Esophagus muscularis mucosa (tissue), 4 donors: Measurements from ENCODE around the gene NEK4. TPM values are rescaled to one million over a fixed set of nuclear protein-coding genes. Genes with fewer than 3 reads are reported as not detected.

Experiments used
- DNase-seq: peaks from one replicate; pipeline ENCODE4 v3.0.0-alpha.2; 2017; ENCODE audit errors: extremely low spot score
- H3K27ac ChIP-seq, 4 donors: fragments of 200-600 bp; sonication (generic); replicated peaks in 1 of 4; 1 replicate in 3 of 4; 2 replicates in 1 of 4; pipeline ENCODE4 v1.5.1; 2016 to 2019; ENCODE audit warnings: mild to moderate bottlenecking in 1 of 4
- H3K27me3 ChIP-seq, 4 donors: fragments of 200-600 bp; sonication (generic); one replicate each; pipeline versions ENCODE4 v1.5.1 to v1.6.0; 2016 to 2019
- H3K36me3 ChIP-seq, 4 donors: fragments of 200-600 bp; sonication (generic); one replicate each; pipeline ENCODE4 v1.5.1; 2016 to 2019
- H3K4me1 ChIP-seq, 4 donors: fragments of 200-600 bp; sonication (generic); one replicate each; pipeline ENCODE4 v1.5.1; 2016 to 2019
- H3K4me3 ChIP-seq, 4 donors: fragments of 200-600 bp; sonication (generic); 1 replicate in 2 of 4; 2 replicates in 2 of 4; pipeline ENCODE4 v1.5.1; 2016 to 2019; ENCODE audit warnings: mild to moderate bottlenecking in 4 of 4, moderate library complexity in 1 of 4
- H3K9me3 ChIP-seq, 4 donors: fragments of 200-600 bp; sonication (generic); 1 replicate in 3 of 4; 2 replicates in 1 of 4; pipeline ENCODE4 v1.5.1; 2016 to 2019
- EP300 ChIP-seq: sonication (generic); formaldehyde crosslinking; IDR thresholded peaks from one replicate; pipeline ENCODE4 v1.6.1; 2017; ENCODE audit warnings: antibody characterized with exemption
- POLR2A ChIP-seq: fragments of 450-650 bp; IDR thresholded peaks from one replicate; pipeline ENCODE4 v1.6.1; 2017; ENCODE audit warnings: antibody characterized with exemption, moderate library complexity, mild to moderate bottlenecking, low read depth
- POLR2AphosphoS5 ChIP-seq, 2 donors: sonication (generic); formaldehyde crosslinking; IDR thresholded peaks; one replicate each; pipeline ENCODE4 v1.6.1; 2017; ENCODE audit warnings: antibody characterized with exemption in 2 of 2
- WGBS: methylation state at CpG from one replicate; pipeline ENCODE4 v1.1.5; 2018; 5-methylcytosine and 5-hydroxymethylcytosine counted together
- intact Hi-C: fragments of 100-400 bp; cut with DNase I; formaldehyde crosslinking; loops from one replicate; pipeline ENCODE4 v1.15.1; 2023
- total RNA-seq, 4 donors: library from RNA; depleted of rRNA; stranded (reverse); fragments of >200 nt; gene quantifications; one replicate each; pipeline versions ENCODE4 v1.1.0 to v1.2.1, GENCODE V29; 2016
- TF ChIP-seq, protein P1 (sequence below), 3 experiments: fragments of 200-600 bp in 2 of 3; fragments of 450-650 bp in 1 of 3; sonication (generic) in 2 of 3; IDR thresholded peaks; one replicate each; pipeline ENCODE4 v1.5.1; 2017 to 2019; ENCODE audit warnings: antibody characterized with exemption in 3 of 3, mild to moderate bottlenecking in 2 of 3, moderate library complexity in 1 of 3

The NEK4 gene
- total RNA-seq, 4 donors from 2014 or later, result 19.1 to 29.2 (median 23.6) TPM

DNA sequence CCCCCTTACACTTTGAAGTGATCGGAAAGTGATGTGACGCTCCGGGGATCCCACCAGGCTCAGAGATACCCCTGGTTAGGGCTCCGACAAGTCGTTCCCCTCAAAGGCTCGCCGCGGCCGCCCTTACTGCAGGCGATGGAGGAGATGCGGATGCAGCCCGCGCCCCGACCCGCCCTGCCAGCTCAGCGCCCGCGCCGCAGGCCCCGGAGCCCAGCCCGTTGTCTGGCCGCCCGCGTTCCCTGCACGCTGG is 65.4 kb downstream of the NEK4 start:
- H3K27ac ChIP-seq, result peak overlapping the region; percentile 89 to 94 (median 94)
- intact Hi-C loops, result no loop called here
- H3K9me3 ChIP-seq, result peaks cover 0 to 3% (median 0%) of the 10 kb centered on the region in 4 donors
- peaks cover 8 to 29% (median 16%) of the 10 kb centered on the region in 4 donors for H3K36me3 ChIP-seq
- H3K4me3 ChIP-seq, result peak overlapping the region; percentile 69 to 98 (median 92)
- DNase-seq, result no peak
- H3K4me1 ChIP-seq, result peaks cover 29 to 53% (median 50%) of the 10 kb centered on the region in 4 donors
- H3K27me3 ChIP-seq, result no peaks in the 10 kb centered on the region
- TF ChIP-seq POLR2A (peak; percentile 37), EP300 (no peak)
- no CpG with 5 or more reads among the region's 25 CpGs for WGBS

DNA sequence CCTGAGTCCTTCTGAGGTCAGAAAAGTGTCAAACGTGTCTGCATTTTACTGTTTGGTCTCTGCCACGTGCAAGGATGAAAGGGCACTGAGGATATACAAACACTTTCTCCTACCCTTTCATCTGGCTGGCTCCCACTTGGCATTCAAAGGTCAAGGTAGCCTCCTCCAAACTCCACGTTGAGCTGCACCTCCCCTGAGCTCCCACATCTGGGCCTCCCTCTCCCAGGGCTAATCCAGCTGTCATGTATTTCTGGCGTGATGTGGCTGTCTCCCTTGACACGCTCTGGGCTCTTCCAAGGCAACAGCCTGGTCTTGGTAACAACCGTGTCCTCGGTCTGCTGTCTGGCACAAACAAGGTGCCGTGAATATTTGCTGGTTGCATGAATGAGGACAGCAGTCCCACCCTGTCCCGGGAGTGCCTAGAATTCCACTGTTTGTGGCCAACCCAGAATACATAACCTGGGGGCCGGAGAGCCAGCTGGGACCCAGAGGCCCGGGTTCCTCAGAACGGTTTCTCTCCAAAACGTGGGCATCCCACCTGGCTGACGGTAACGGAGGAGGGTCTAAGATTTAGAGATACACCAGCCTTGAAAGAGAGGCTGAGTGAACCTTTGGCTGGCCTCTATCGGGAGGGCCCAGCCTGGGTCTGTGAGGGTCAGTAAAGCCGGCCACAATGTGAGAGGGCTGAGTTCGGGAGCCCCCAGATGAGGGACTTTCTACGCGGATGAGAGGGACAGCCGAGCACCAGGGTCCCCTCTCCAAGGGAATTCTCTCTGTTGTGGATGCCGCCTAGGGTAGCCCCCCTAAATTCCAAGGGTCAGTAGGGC is 65.9 kb downstream of the NEK4 start:
- peaks cover 29 to 53% (median 50%) of the 10 kb centered on the region in 4 donors for H3K4me1 ChIP-seq
- TF ChIP-seq POLR2A, result no peak
- TF ChIP-seq, protein P1, sequence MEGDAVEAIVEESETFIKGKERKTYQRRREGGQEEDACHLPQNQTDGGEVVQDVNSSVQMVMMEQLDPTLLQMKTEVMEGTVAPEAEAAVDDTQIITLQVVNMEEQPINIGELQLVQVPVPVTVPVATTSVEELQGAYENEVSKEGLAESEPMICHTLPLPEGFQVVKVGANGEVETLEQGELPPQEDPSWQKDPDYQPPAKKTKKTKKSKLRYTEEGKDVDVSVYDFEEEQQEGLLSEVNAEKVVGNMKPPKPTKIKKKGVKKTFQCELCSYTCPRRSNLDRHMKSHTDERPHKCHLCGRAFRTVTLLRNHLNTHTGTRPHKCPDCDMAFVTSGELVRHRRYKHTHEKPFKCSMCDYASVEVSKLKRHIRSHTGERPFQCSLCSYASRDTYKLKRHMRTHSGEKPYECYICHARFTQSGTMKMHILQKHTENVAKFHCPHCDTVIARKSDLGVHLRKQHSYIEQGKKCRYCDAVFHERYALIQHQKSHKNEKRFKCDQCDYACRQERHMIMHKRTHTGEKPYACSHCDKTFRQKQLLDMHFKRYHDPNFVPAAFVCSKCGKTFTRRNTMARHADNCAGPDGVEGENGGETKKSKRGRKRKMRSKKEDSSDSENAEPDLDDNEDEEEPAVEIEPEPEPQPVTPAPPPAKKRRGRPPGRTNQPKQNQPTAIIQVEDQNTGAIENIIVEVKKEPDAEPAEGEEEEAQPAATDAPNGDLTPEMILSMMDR (IDR thresholded peaks at IDR 0.05), result no peak
- TF ChIP-seq EP300, result no peak
- no peak for TF ChIP-seq POLR2AphosphoS5 (IDR thresholded peaks at IDR 0.05)
- peaks cover 0 to 3% (median 0%) of the 10 kb centered on the region in 4 donors for H3K9me3 ChIP-seq
- peak overlapping the region; percentile 69 to 98 (median 92) for H3K4me3 ChIP-seq
- no peak for DNase-seq
- intact Hi-C loops, result no loop called here
- peak overlapping the region; percentile 89 to 94 (median 94) for H3K27ac ChIP-seq
- 5% methylated on average over 11 of the region's 22 CpGs for WGBS
- no peaks in the 10 kb centered on the region for H3K27me3 ChIP-seq
- H3K36me3 ChIP-seq, result peaks cover 8 to 27% (median 18%) of the 10 kb centered on the region in 4 donors

GRCh38 chr3:52703341-52703740 is 67.4 kb downstream of the NEK4 start:
- intact Hi-C loops, result no loop called here
- Histone ChIP-seq H3K27ac (peak overlapping the region; percentile 89 to 94 (median 94)), H3K9me3 (peaks cover 0 to 3% (median 0%) of the 10 kb centered on the region in 4 donors), H3K4me3 (no peak overlapping the region), H3K4me1 (peaks cover 29 to 53% (median 50%) of the 10 kb centered on the region in 4 donors), H3K36me3 (peaks cover 0 to 29% (median 17%) of the 10 kb centered on the region in 4 donors), H3K27me3 (no peaks in the 10 kb centered on the region)
- WGBS, result 92% methylated on average over 7 of the region's 7 CpGs
- TF ChIP-seq POLR2AphosphoS5 (IDR thresholded peaks at IDR 0.05), result no peak
- TF ChIP-seq EP300, result no peak
- TF ChIP-seq, protein P1 (IDR thresholded peaks at IDR 0.05), result no peak
- TF ChIP-seq POLR2A, result no peak
- DNase-seq, result no peak

DNA sequence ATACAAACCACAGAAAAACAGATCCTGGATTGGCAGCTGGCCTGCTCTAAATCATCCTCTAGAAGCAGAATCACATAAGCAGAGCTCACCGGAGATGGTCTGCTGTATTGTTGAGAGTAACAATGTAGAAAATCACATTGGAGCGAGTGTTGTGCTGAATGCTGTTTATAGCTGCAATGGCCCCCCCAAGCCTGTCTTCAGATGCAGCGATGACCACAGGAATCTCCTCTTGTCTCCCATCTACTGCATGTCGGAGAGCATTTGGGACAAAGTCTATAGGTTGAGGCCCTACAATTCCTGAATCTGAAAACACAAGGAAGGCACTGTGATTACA is 73.1 kb downstream of the NEK4 start:
- Histone ChIP-seq H3K9me3 (no peaks in the 10 kb centered on the region), H3K27ac (no peak overlapping the region), H3K36me3 (peaks cover 51 to 76% (median 66%) of the 10 kb centered on the region in 4 donors), H3K4me1 (peaks cover 0 to 8% (median 7%) of the 10 kb centered on the region in 4 donors), H3K27me3 (no peaks in the 10 kb centered on the region), H3K4me3 (no peak overlapping the region)
- DNase-seq, result no peak
- WGBS, result 91% methylated on average over 4 of the region's 4 CpGs
- TF ChIP-seq POLR2AphosphoS5 (IDR thresholded peaks at IDR 0.05) (no peak), EP300 (no peak)
- TF ChIP-seq, protein P1 (IDR thresholded peaks at IDR 0.05), result no peak
- intact Hi-C loops, result no loop called here

- H3K36me3 ChIP-seq, result peaks cover 55 to 81% (median 72%) of the 10 kb centered on the region in 4 donors
Observed at GRCh38 chr3:52696830-52697631, 73.7 kb downstream of the NEK4 start.

More at GRCh38 chr3:52696830-52697631, 73.7 kb downstream of the NEK4 start:
- TF ChIP-seq, protein P1 (IDR thresholded peaks at IDR 0.05), result no peak
- TF ChIP-seq POLR2AphosphoS5 (IDR thresholded peaks at IDR 0.05), result no peak
- TF ChIP-seq POLR2A, result no peak
- TF ChIP-seq EP300, result no peak
- H3K9me3 ChIP-seq, result no peaks in the 10 kb centered on the region
- DNase-seq, result no peak
- H3K4me1 ChIP-seq, result peaks cover 0 to 2% (median 2%) of the 10 kb centered on the region in 4 donors
- intact Hi-C loops, result no loop called here
- H3K4me3 ChIP-seq, result no peak overlapping the region
- 71% methylated on average over 2 of the region's 2 CpGs for WGBS
- no peak overlapping the region for H3K27ac ChIP-seq
- H3K27me3 ChIP-seq, result no peaks in the 10 kb centered on the region
